Ovary (tissue), 3 donors: ENCODE data around the gene MAPK14.

Source experiments
- CTCF ChIP-seq, 3 donors: fragments of 450-650 bp in 2 of 3; fragments of 200-600 bp in 1 of 3; IDR thresholded peaks; one replicate each; pipeline versions ENCODE4 v1.5.1 to v1.8.0; 2016 to 2022; ENCODE audit warnings: antibody characterized with exemption in 3 of 3, mild to moderate bottlenecking in 1 of 3
- EP300 ChIP-seq: sonication (generic); formaldehyde crosslinking; IDR thresholded peaks from one replicate; pipeline ENCODE4 v1.6.1; 2017; ENCODE audit warnings: antibody characterized with exemption
- donor health status: DM: no; HTN: no; CAD: no.

GRCh38 chr6:36125575-36125974, 98.0 kb downstream of the MAPK14 start:
- TF ChIP-seq CTCF (IDR thresholded peaks at IDR 0.05) (no peak), EP300 (no peak)
